B cell (primary cell): ENCODE measurements around the gene FZD10. TPM values are rescaled to one million over a fixed set of nuclear protein-coding genes. Genes with fewer than 3 reads are reported as not detected.

Source experiments
- ATAC-seq: fragments of 200-7000 bp; cut with Tn5 transposase; one replicate; pipeline ENCODE4 v1.10.0; 2021; ENCODE audit warnings: low read depth, mild to moderate bottlenecking, moderate number of reproducible peaks, moderate library complexity
- CTCF ChIA-PET: fragments of 350-600 bp; sonication (Branson Sonifier 250); formaldehyde crosslinking; loops from one replicate; lab custom pipeline; 2021; ENCODE audit warnings: antibody characterized with exemption, inconsistent platforms; lab: Charles Lee
- POLR2A ChIA-PET: fragments of 350-600 bp; sonication (Branson Sonifier 250); formaldehyde crosslinking; loops from one replicate; lab custom pipeline; 2021; ENCODE audit warnings: antibody characterized with exemption; lab: Charles Lee
- DNase-seq: peaks from one replicate; pipeline ENCODE4 v3.0.0; 2013
- H2AFZ ChIP-seq: 2 replicates; pipeline ENCODE4 v1.6.1; 2012; ENCODE audit warnings: mild to moderate bottlenecking, low read depth, low read length; ENCODE audit not compliant: insufficient read depth, poor library complexity, severe bottlenecking
- H3K27ac ChIP-seq, 2 donors: 1 replicate in 1 of 2; 2 replicates in 1 of 2; pipeline ENCODE4 v1.5.1; 2012 to 2013; ENCODE audit warnings: low read length in 2 of 2, mild to moderate bottlenecking in 2 of 2, moderate library complexity in 1 of 2
- H3K27me3 ChIP-seq, 4 experiments: fragments of 200-600 bp in 1 of 4; sonication (generic) in 1 of 4; replicated peaks in 1 of 4; 1 replicate in 2 of 4; 2 replicates in 2 of 4; pipeline versions ENCODE4 v1.6.1 to v1.7.0; 2013 to 2016; ENCODE audit warnings: low read length in 3 of 4, mild to moderate bottlenecking in 2 of 4, mixed read lengths in 1 of 4, moderate library complexity in 1 of 4; ENCODE audit not compliant: insufficient read depth in 4 of 4, control insufficient read depth in 3 of 4; ENCODE audit errors: control extremely low read depth in 1 of 4
- H3K36me3 ChIP-seq, 2 experiments: replicated peaks in 1 of 2; 1 replicate in 1 of 2; 2 replicates in 1 of 2; pipeline versions ENCODE4 v1.6.1 to v1.7.1; 2013; ENCODE audit warnings: low read length in 1 of 2; ENCODE audit not compliant: insufficient read depth in 2 of 2, control insufficient read depth in 1 of 2; ENCODE audit errors: control extremely low read depth in 1 of 2, extremely low read depth in 1 of 2
- H3K4me1 ChIP-seq, 2 donors: fragments of 200-600 bp in 1 of 2; sonication (generic) in 1 of 2; 1 replicate in 1 of 2; 2 replicates in 1 of 2; pipeline versions ENCODE4 v1.5.1 to v1.6.1; 2013 to 2017; ENCODE audit warnings: low read length in 2 of 2; ENCODE audit not compliant: control insufficient read depth in 2 of 2, insufficient read depth in 2 of 2
- H3K4me2 ChIP-seq: replicated peaks from 2 replicates; pipeline ENCODE3; 2012; ENCODE audit warnings: mild to moderate bottlenecking, low read depth, low read length; ENCODE audit not compliant: poor library complexity, severe bottlenecking
- H3K4me3 ChIP-seq, 5 experiments: fragments of 200-600 bp in 1 of 5; sonication (generic) in 1 of 5; 1 replicate in 3 of 5; 2 replicates in 2 of 5; pipeline versions ENCODE4 v1.5.1 to v1.7.0; 2011 to 2016; ENCODE audit warnings: low read length in 4 of 5, mild to moderate bottlenecking in 4 of 5, low read depth in 2 of 5, control low read depth in 1 of 5, moderate library complexity in 1 of 5; ENCODE audit not compliant: insufficient read depth in 1 of 5; ENCODE audit errors: control extremely low read depth in 1 of 5, extremely low read depth in 1 of 5
- H3K79me2 ChIP-seq: fragments of 200-600 bp; sonication (generic); one replicate; pipeline ENCODE4 v1.6.0; 2016; ENCODE audit warnings: low read length; ENCODE audit not compliant: control insufficient read depth, insufficient read depth
- H3K9ac ChIP-seq: fragments of 200-600 bp; sonication (generic); 2 replicates; pipeline ENCODE4 v1.6.1; 2017; ENCODE audit warnings: mild to moderate bottlenecking, low read length, moderate library complexity
- H3K9me3 ChIP-seq, 3 donors: one replicate each; pipeline versions ENCODE4 v1.6.1 to v1.7.1; 2013; ENCODE audit warnings: low read length in 2 of 3; ENCODE audit not compliant: control insufficient read depth in 2 of 3, insufficient read depth in 1 of 3; ENCODE audit errors: control extremely low read depth in 1 of 3
- H4K20me1 ChIP-seq: 2 replicates; pipeline ENCODE4 v1.6.0; 2012; ENCODE audit warnings: mild to moderate bottlenecking, low read length; ENCODE audit not compliant: insufficient read depth, control insufficient read depth, poor library complexity, severe bottlenecking
- H3K27ac Mint-ChIP-seq: one replicate; pipeline ENCODE4 v1.8.0; 2021; ENCODE audit warnings: mixed read lengths
- H3K27me3 Mint-ChIP-seq: one replicate; pipeline ENCODE4 v1.8.0; 2021; ENCODE audit warnings: mixed read lengths
- H3K4me1 Mint-ChIP-seq: one replicate; pipeline ENCODE4 v1.8.0; 2021; ENCODE audit warnings: mixed read lengths
- H3K4me3 Mint-ChIP-seq: one replicate; pipeline ENCODE4 v1.8.0; 2021; ENCODE audit warnings: mixed read lengths
- H3K9me3 Mint-ChIP-seq: one replicate; pipeline ENCODE4 v1.8.0; 2022; ENCODE audit warnings: mixed read lengths; ENCODE audit not compliant: insufficient read depth
- CTCF ChIP-seq: fragments of 200-600 bp; IDR thresholded peaks from one replicate; pipeline ENCODE4 v1.8.0; 2022; ENCODE audit warnings: antibody characterized with exemption, mild to moderate bottlenecking
- EZH2 ChIP-seq: IDR thresholded peaks from 2 replicates; pipeline ENCODE4 v1.6.1; 2012; ENCODE audit warnings: borderline replicate concordance, low read depth, mild to moderate bottlenecking, moderate library complexity, low read length; ENCODE audit not compliant: insufficient read depth, poor library complexity, severe bottlenecking
- WGBS: methylation state at CpG from one replicate; pipeline ENCODE4 v1.1.5; 2013; ENCODE audit warnings: missing lambda C conversion rate; ENCODE audit not compliant: insufficient coverage; 5-methylcytosine and 5-hydroxymethylcytosine counted together
- intact Hi-C: fragments of 100-400 bp; cut with micrococcal nuclease; formaldehyde crosslinking; loops from one replicate; pipeline ENCODE4 v1.10.0; 2022
- polyA plus RNA-seq: library from polyadenylated mRNA; depleted of rRNA; stranded (reverse); fragments of >200 nt; gene quantifications from 2 replicates; pipeline ENCODE4 v1.2.3, GENCODE V29; 2012
- total RNA-seq, 2 donors: library from RNA; stranded (reverse); fragments of 120-200 nt in 1 of 2; gene quantifications; 1 replicate in 1 of 2; 2 replicates in 1 of 2; pipeline versions ENCODE4 v1.2.3 to v1.2.4, GENCODE V29; 2013 to 2022

FZD10 gene
- total and polyA plus RNA-seq, 2 donors (not counting 1 experiment from before 2014, with no cell fraction given): not detected

DNA sequence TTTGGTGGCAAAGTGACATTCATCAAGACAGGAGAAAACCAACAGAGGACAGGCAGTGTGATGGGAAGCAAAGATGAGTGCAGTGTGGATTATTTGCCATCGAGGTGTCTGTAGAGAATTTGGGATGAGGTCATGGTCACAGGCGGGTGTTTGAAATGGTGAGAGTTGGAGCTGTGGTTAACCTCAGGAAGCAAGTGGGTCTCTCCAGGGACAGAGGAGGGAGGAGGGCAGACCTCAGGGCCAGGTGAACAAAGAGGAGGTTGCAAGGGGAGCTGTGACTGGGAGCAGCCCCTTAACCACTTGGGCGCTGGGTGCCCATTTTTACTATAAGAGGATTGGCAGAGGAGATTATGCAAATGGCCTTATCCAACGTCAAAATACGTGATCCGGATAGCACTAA is 7.0 kb downstream of the FZD10 start:
- H3K9me3 ChIP-seq: peaks cover 0 to 5% (median 0%) of the 10 kb centered on the region in 3 donors
- CTCF ChIA-PET: no interaction called here
- WGBS: 16% methylated on average over 5 of the region's 6 CpGs
- Mint-ChIP-seq H3K4me1 (no peaks in the 10 kb centered on the region), H3K4me3 (no peak overlapping the region), H3K27me3 (peaks cover 18% of the 10 kb centered on the region), H3K9me3 (no peaks in the 10 kb centered on the region), H3K27ac (no peak overlapping the region)
- no peaks in the 10 kb centered on the region for H3K4me1 ChIP-seq
- no peak overlapping the region for H2AFZ ChIP-seq
- DNase-seq: no peak
- H3K36me3 ChIP-seq: no peaks in the 10 kb centered on the region
- no peak overlapping the region for H3K4me2 ChIP-seq
- no peaks in the 10 kb centered on the region for H4K20me1 ChIP-seq
- TF ChIP-seq CTCF (no peak), EZH2 (no peak)
- H3K4me3 ChIP-seq: no peak overlapping the region
- H3K27me3 ChIP-seq: peaks cover 0 to 11% (median 7%) of the 10 kb centered on the region in 4 experiments
- H3K9ac ChIP-seq: no peak overlapping the region
- no peak for ATAC-seq
- POLR2A ChIA-PET: no interaction called here
- H3K27ac ChIP-seq: no peak overlapping the region
- no peaks in the 10 kb centered on the region for H3K79me2 ChIP-seq
- intact Hi-C loops: no loop called here

GRCh38 chr12:130169924-130170323 is 7.7 kb downstream of the FZD10 start:
- ATAC-seq: no peak
- DNase-seq: no peak
- Mint-ChIP-seq H3K4me1 (no peaks in the 10 kb centered on the region), H3K27me3 (peaks cover 15% of the 10 kb centered on the region), H3K27ac (no peak overlapping the region), H3K4me3 (no peak overlapping the region), H3K9me3 (no peaks in the 10 kb centered on the region)
- Histone ChIP-seq H3K79me2 (no peaks in the 10 kb centered on the region), H3K4me1 (no peaks in the 10 kb centered on the region), H3K4me2 (no peak overlapping the region), H3K9me3 (peaks cover 0 to 3% (median 0%) of the 10 kb centered on the region in 3 donors), H3K36me3 (no peaks in the 10 kb centered on the region), H3K9ac (no peak overlapping the region), H2AFZ (no peak overlapping the region), H3K27me3 (peaks cover 0 to 11% (median 6%) of the 10 kb centered on the region in 4 experiments), H3K4me3 (no peak overlapping the region), H4K20me1 (no peaks in the 10 kb centered on the region), H3K27ac (no peak overlapping the region)
- intact Hi-C loops: no loop called here
- WGBS: no CpG with 5 or more reads among the region's 6 CpGs
- ChIA-PET CTCF (no interaction called here), POLR2A (no interaction called here)
- no peak for TF ChIP-seq EZH2
- TF ChIP-seq CTCF: no peak
